Stimulated activated naive CD8-positive, alpha-beta T cell treated with anti-CD3 and anti-CD28 coated beads, Interleukin-15, Interleukin-2, amounts not matched to agents 100 ng/mL and 50 ng/mL, for 24 hours (primary cell): ENCODE results near the gene PLA2G4E.
A peak's percentile ranks its signal among the peaks of the same experiment; 100 is the strongest.

Experiments
- H3K27ac Mint-ChIP-seq: one replicate; pipeline ENCODE4 v1.8.0; 2021; ENCODE audit warnings: mild to moderate bottlenecking, mixed read lengths
- H3K27me3 Mint-ChIP-seq: one replicate; pipeline ENCODE4 v1.8.0; 2021; ENCODE audit warnings: mixed read lengths
- H3K36me3 Mint-ChIP-seq: one replicate; pipeline ENCODE4 v1.8.0; 2021; ENCODE audit warnings: low read depth, mixed read lengths
- H3K4me1 Mint-ChIP-seq: one replicate; pipeline ENCODE4 v1.8.0; 2021; ENCODE audit warnings: low read depth, mixed read lengths
- H3K4me3 Mint-ChIP-seq: one replicate; pipeline ENCODE4 v1.8.0; 2021; ENCODE audit warnings: mild to moderate bottlenecking, mixed read lengths
- H3K9me3 Mint-ChIP-seq: one replicate; pipeline ENCODE4 v1.8.0; 2021; ENCODE audit warnings: mixed read lengths

PLA2G4E gene

DNA sequence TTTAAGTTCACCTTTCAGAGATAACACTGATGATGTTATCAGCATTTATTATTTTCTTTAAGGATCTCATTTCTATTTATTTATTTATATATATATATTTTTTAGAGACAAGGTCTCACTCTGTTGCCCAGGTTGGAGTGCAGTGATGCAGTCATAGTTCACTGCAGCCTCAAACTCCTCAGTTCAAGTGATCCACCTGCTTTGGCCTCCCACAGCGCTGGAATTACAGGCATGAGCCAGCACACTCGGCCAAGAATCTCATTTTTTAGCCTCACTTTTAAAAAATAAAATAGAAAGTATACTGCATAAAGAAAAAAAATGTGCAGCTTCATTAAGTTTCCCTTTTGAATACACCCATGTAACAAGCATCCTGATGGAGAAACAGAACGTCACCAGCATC is 37.9 kb upstream of the PLA2G4E start:
- Mint-ChIP-seq H3K4me1 (peaks cover 5% of the 10 kb centered on the region), H3K36me3 (no peaks in the 10 kb centered on the region), H3K27ac (no peak overlapping the region), H3K4me3 (no peak overlapping the region), H3K9me3 (no peaks in the 10 kb centered on the region), H3K27me3 (peaks cover 37% of the 10 kb centered on the region)

DNA sequence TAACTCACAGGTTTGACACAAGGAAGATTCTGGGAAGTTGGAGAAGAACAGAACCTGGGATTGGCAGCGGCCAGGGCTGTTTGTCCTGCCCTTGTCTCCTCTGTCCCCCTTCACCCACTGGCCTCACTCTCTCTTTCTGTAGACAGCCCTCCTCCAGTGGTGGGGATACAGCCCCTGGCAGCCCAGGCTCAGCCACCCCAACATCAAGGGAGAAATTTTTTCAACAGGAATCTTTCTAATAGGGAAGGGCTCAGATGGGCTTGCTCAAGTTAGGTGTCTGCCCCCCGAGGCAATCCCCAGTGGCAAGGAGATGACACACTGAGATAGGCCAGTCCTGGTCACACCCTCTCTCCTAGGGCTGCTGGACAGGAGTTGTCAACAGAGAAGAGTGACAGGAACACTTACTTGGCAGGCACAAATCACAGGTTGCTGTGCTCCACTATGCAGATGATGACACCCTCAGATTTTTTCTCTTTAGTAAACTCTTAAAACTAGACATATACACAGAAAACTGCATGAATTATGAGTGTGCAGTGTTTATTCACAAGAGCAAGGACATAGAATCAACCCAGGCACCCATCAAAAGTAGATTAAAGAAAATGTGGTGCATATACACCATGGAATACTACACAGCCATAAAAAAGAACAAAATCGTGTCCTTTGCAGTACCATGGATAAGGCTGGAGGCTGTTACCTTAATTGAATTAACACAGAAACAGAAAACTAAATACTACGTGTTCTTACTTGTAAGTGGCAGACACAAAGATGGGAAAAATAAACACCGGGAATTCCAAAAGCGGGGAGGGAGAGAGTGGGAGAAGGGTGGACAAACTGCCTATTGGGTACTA is 37.2 kb upstream of the PLA2G4E start:
- Mint-ChIP-seq H3K4me1 (peaks cover 5% of the 10 kb centered on the region), H3K27me3 (peaks cover 37% of the 10 kb centered on the region), H3K9me3 (no peaks in the 10 kb centered on the region), H3K36me3 (no peaks in the 10 kb centered on the region), H3K4me3 (no peak overlapping the region), H3K27ac (peak overlapping the region; percentile 12)

DNA sequence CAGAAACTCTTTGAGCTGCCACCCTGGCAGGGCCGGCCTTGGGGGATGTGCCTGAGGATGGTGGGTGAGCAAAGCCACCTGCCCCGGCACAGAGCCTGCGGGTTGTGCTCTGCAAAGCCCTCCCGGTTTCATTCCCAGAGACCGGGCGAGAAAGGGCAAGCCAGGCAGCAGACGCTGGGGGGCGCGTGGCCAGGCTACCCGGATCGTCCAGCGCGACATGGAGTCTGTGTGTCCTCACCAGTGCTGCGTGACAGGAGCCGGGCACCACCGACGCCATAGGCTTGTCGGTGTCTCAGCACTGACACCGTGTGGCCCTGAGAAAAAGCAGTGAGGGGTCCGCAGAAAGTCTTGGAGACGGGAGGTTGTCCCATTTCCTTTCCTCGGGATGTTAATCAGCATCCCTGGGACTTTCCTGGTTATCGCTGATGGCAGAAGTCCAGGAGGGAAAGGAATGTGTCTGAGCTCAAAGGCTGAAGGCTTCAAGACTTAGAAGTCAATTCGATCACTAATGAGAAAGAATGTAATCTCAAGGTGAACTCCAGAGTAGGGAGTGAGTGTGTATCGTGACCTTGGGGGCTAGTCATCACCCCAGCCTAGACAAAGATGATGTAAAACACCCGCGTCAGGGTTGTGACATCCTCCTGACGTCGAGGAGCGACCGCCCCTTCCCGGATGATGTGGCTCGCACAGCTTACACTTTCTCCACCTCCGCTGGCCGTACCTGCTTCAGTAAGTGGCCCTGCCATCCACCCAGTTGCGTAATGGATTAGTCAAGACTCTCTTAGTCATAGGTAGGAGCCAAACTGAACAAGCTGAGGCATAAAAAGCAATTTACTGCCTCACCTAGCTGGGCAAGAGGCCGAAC is 36.3 kb upstream of the PLA2G4E start:
- Mint-ChIP-seq H3K27ac (no peak overlapping the region), H3K27me3 (peaks cover 37% of the 10 kb centered on the region), H3K36me3 (no peaks in the 10 kb centered on the region), H3K9me3 (no peaks in the 10 kb centered on the region), H3K4me1 (peaks cover 5% of the 10 kb centered on the region), H3K4me3 (peak overlapping the region; percentile 56)

DNA sequence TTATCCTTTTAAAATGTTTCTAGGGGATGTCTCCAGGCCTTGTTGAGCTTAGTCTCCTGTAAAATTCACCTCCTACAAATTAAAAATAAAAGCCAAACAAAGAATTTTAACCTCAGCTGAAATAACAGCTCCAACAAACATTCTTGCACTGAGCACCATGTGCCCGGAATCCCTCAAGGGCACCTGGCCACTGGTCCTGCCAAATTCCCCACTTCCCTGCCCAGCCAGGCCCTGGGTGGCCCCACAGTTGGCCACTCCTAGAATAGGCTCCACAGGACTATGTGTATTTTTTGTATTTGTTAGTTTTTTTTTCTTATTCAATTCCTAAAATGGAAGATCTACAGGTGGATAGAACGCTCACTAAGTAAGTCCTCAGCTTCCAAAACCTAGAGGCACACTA is 33.1 kb upstream of the PLA2G4E start:
- Mint-ChIP-seq H3K4me3 (no peak overlapping the region), H3K9me3 (no peaks in the 10 kb centered on the region), H3K36me3 (no peaks in the 10 kb centered on the region), H3K4me1 (peaks cover 5% of the 10 kb centered on the region), H3K27me3 (peaks cover 37% of the 10 kb centered on the region), H3K27ac (no peak overlapping the region)

DNA sequence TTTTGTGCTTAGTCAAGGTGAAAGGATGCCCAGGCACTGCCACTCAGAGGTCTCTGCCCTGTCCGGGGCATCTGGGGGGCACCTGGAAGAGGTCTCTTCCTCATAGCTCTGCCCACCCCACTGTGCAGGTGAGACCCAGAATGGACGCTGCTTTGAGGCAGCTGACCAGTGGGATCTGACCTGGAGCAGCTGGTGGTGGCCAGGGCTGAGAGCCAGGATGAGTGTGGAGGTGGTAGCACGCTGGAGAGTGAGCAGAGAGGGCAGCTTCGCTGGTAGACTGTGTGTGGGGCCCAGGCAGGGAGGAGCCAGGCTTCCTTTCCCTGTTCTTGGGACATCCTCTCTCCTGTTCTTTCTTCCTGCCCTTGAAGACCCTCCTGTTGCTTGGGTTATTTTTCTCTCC is 32.2 kb upstream of the PLA2G4E start:
- no peaks in the 10 kb centered on the region for H3K36me3 Mint-ChIP-seq
- peaks cover 5% of the 10 kb centered on the region for H3K4me1 Mint-ChIP-seq
- H3K27me3 Mint-ChIP-seq: peaks cover 33% of the 10 kb centered on the region
- H3K27ac Mint-ChIP-seq: no peak overlapping the region
- no peaks in the 10 kb centered on the region for H3K9me3 Mint-ChIP-seq
- no peak overlapping the region for H3K4me3 Mint-ChIP-seq

DNA sequence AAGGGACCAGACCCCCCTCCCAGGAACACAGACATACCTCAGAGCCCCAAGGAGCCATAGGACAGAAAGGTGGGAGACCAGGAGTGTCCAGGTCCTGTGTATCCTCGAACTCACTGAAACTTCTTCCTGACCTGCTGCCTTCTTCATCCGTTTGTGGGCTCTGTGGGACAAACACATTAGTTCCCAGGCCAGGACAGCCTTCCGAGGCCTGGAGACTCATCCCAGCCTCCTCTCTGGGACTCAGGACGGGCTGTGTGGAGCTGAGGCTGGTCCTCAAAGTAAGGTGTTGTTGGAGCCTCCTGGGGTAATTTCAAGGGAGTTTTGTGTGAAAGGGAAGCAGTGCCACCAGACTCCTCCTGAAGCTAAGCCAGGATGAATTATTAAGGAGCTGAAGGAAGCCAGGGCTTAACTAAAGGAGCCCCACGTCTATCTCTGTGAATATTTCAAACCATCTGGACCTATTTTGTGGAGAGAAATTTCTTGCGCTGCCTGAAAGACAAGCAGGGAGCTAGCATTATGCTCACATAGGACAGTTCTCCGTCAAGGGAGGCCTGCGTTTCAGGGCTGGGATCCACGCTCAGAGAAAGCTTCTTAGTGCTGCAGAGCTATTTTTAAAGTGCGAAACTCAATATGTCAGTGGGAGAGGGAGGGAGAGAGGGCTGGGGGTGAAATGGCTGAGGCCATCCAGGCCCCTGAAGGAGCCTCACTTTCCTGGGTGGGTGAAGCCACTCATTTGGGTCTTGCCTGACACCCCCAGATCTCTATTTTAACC is 29.8 kb upstream of the PLA2G4E start:
- peaks cover 12% of the 10 kb centered on the region for H3K27me3 Mint-ChIP-seq
- H3K36me3 Mint-ChIP-seq: no peaks in the 10 kb centered on the region
- H3K9me3 Mint-ChIP-seq: no peaks in the 10 kb centered on the region
- no peaks in the 10 kb centered on the region for H3K4me1 Mint-ChIP-seq
- no peak overlapping the region for H3K4me3 Mint-ChIP-seq
- H3K27ac Mint-ChIP-seq: no peak overlapping the region

DNA sequence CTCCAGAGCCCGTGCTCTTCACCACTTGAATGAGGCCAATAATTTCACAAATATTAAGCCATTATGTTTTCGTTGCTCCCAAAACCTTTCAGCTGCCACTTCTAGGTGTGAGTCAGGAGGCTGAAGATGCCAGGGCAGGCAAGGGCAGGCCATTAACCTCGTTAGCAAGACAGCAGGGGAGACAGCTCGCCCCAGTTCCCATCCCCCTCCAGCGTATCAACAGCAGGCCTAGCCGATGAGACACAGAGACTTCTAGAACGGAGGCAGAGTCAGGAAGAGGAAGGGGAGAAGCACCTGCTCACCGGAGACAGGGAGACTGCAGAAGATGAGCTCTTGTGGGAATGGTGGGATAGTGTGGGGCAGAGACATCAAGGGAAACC is 28.0 kb upstream of the PLA2G4E start:
- Mint-ChIP-seq H3K9me3 (no peaks in the 10 kb centered on the region), H3K27me3 (no peaks in the 10 kb centered on the region), H3K4me1 (no peaks in the 10 kb centered on the region), H3K27ac (no peak overlapping the region), H3K36me3 (no peaks in the 10 kb centered on the region), H3K4me3 (no peak overlapping the region)

DNA sequence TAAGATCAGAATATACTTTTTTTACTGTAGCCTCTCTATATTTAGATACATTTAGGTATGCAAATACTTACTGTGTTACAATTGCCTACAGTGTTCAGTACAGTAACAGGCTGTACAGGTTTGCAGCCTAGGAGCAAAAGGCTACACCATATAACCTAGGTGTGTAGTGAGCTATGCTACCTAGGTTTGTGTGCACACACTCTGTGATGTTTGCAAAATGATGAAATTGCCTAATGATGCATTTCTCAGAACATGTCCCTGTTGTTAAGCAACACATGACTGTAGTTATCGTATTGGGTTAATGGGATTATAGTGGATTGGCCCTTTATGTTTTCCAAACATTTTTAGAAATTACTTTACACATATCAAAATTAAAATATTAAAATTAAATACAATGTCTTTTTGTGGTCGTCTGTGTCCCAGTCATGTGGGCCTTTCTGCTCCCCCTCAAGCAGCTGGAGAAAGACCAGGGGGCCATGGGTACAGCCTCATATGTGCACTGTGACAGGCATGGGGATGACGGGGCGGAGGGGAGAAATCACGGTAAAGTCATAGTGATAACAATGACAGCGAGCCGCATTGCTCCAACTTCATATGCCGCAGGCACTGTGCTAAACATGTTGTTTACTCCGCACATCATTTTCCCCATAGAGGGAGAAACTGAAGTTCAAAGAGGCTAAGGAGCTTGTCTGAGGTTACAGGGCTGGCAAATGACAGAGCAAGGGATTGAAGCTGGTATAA is 27.4 kb upstream of the PLA2G4E start:
- H3K9me3 Mint-ChIP-seq: no peaks in the 10 kb centered on the region
- no peaks in the 10 kb centered on the region for H3K36me3 Mint-ChIP-seq
- no peaks in the 10 kb centered on the region for H3K27me3 Mint-ChIP-seq
- no peak overlapping the region for H3K4me3 Mint-ChIP-seq
- H3K27ac Mint-ChIP-seq: no peak overlapping the region
- no peaks in the 10 kb centered on the region for H3K4me1 Mint-ChIP-seq

DNA sequence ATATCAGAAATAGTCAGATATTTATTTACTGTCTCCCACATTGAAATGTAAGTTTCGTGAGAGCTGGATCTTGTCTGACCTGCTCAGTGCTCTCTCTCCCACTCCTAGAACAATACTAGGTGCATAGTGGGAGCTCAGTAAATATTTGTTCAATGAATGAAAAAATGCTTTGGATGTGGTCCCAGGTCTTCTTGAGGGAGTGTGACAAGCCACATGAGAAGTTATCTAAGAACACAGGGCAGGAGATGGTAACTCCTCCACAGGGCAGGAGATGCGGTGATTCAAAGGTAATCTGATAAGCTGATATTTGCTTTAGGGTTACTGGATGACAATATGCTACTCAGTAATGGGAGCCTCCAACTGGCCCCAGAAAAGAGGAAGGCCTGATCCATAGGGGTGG is 25.8 kb upstream of the PLA2G4E start:
- no peaks in the 10 kb centered on the region for H3K27me3 Mint-ChIP-seq

DNA sequence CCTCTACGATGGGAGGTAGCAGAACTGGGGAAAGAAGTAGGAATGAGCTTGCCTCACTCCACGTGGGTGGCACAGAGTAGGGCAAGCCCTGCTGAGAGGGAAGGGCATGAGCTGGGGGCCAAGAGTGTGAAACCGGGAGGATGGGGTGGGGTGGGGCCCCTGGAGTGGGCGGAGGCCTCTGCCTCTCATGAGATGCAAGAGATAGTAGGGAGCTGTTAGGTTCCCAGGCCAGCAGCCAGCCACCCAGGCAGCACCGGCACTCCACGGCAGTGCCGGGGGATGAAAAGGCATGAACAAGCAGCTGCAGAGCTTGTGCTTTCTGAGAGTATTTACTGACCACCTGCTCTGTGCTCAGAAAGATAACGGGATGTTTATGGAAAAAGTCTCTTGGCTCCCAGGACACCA is 24.4 kb upstream of the PLA2G4E start:
- H3K9me3 Mint-ChIP-seq: no peaks in the 10 kb centered on the region
- no peaks in the 10 kb centered on the region for H3K4me1 Mint-ChIP-seq
- no peak overlapping the region for H3K4me3 Mint-ChIP-seq
- H3K27me3 Mint-ChIP-seq: no peaks in the 10 kb centered on the region
- no peak overlapping the region for H3K27ac Mint-ChIP-seq
- H3K36me3 Mint-ChIP-seq: no peaks in the 10 kb centered on the region

More for the DNA sequence above, 25.8 kb upstream of the PLA2G4E start:
- Mint-ChIP-seq H3K36me3 (no peaks in the 10 kb centered on the region), H3K4me1 (no peaks in the 10 kb centered on the region), H3K4me3 (no peak overlapping the region), H3K9me3 (no peaks in the 10 kb centered on the region), H3K27ac (no peak overlapping the region)

DNA sequence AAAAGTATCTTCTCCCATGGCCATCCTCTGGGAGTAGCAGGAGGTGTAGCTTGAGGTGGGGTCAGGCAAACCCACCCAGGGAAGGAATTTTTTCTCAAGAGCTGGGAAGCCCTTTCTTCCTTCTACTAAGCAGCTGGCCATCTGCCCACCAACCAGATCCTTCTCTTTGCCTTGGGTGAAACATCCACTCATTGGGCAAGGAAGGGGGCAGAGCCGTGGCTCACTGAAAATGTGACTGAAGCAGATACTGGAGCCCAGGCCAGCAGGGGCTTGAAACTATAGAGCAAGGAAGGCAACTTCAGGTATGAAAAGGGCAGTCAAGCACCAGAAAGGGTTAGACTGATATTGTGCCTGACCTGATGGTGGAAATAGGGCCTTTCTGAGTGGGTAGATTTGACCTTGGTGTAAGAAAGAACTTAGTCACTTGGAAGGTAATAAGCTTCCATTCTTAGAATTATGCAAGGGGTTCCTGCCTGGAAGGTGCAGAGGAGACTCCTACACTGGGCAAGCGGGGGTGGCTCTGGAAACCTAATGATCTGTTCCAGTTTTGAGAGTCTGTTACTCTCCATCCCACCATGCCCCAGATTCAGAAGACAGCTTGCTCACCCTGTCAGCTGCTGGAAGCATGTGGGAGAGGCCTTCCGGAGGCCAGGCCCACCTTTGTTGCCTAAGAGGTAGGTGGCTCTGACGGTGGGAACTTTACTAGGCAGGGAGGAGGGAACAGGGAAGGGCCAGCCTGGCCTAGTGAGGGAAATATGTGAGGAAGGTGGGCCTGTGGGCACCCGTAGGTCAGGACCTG is 22.0 kb upstream of the PLA2G4E start:
- no peak overlapping the region for H3K27ac Mint-ChIP-seq
- H3K4me1 Mint-ChIP-seq: no peaks in the 10 kb centered on the region
- no peaks in the 10 kb centered on the region for H3K9me3 Mint-ChIP-seq
- H3K27me3 Mint-ChIP-seq: no peaks in the 10 kb centered on the region
- no peaks in the 10 kb centered on the region for H3K36me3 Mint-ChIP-seq
- H3K4me3 Mint-ChIP-seq: no peak overlapping the region

DNA sequence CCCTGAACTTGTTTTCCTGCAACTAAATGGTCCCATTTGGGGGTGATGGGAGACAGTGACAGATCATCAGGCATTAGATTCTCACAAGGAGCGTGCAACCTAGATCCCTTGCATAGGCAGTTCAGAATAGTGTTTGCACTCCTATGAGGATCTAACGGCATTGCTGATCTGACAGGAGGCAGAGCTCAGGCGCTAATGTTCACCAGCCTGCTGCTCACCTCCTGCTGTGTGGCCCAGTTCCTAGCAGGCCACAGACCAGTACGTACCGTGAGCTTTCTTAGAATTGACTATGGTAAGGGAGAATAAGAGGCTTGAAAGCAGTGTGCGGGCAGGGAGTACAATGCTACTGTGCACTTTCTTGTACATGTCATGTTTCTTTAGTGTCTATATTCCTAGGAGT is 17.6 kb upstream of the PLA2G4E start:
- no peaks in the 10 kb centered on the region for H3K27me3 Mint-ChIP-seq
- no peaks in the 10 kb centered on the region for H3K9me3 Mint-ChIP-seq
- no peaks in the 10 kb centered on the region for H3K36me3 Mint-ChIP-seq
- peaks cover 10% of the 10 kb centered on the region for H3K4me1 Mint-ChIP-seq
- H3K27ac Mint-ChIP-seq: no peak overlapping the region
- H3K4me3 Mint-ChIP-seq: no peak overlapping the region

DNA sequence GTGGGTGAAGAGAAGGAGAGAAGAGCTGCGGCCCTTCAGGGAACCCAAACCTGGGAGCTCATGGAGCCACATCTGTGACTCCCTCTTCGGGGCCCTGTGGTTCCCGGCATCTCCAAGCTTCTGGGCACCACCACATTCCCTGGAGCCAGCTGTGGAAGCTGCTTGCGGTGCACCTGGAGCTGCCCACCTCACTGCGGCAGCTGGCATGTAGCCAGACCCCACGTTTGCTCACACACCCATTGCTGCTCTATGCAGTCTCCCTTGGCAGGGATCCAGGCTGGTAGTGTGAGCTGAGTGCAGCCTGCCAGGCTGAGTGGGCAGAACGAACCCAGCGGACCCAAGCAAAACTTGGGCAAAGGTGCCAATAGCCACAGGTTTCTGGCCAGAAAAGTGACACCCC is 16.8 kb upstream of the PLA2G4E start:
- no peaks in the 10 kb centered on the region for H3K9me3 Mint-ChIP-seq

DNA sequence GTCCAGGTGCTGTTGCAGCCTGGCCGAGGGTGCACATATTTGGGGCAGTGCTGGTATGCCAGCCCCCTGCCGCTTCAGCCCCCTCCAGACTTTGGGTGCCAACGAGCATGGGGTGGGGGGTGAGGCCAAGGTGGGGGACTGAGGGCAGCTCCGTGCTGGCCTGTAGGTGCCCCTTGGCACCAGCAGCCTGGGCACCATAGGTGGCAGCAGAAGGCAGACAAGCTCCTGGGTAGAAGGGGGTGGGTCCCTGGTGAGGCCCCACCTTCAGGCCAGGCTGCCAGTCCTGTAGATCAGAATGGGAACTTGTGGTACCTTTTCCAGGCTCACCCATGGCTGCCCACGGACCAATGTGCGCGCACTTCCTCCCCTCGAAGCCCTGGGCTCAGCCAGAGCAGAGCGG is 16.1 kb upstream of the PLA2G4E start:
- no peaks in the 10 kb centered on the region for H3K9me3 Mint-ChIP-seq

More for the DNA sequence above, 16.8 kb upstream of the PLA2G4E start:
- H3K36me3 Mint-ChIP-seq: no peaks in the 10 kb centered on the region
- no peaks in the 10 kb centered on the region for H3K27me3 Mint-ChIP-seq
- H3K27ac Mint-ChIP-seq: no peak overlapping the region
- H3K4me1 Mint-ChIP-seq: peaks cover 15% of the 10 kb centered on the region
- no peak overlapping the region for H3K4me3 Mint-ChIP-seq

More for the DNA sequence above, 16.1 kb upstream of the PLA2G4E start:
- H3K27me3 Mint-ChIP-seq: no peaks in the 10 kb centered on the region
- no peaks in the 10 kb centered on the region for H3K36me3 Mint-ChIP-seq
- H3K4me3 Mint-ChIP-seq: no peak overlapping the region
- H3K4me1 Mint-ChIP-seq: peaks cover 17% of the 10 kb centered on the region
- no peak overlapping the region for H3K27ac Mint-ChIP-seq
